ENCODE results near the gene SIRPA.

The SIRPA gene

GRCh38 chr20:1935696-1936366, 40.6 kb downstream of the SIRPA start:
- DNase-seq = no peak

GRCh38 chr20:1937316-1937976, 42.2 kb downstream of the SIRPA start:
- DNase-seq = no peak

DNA sequence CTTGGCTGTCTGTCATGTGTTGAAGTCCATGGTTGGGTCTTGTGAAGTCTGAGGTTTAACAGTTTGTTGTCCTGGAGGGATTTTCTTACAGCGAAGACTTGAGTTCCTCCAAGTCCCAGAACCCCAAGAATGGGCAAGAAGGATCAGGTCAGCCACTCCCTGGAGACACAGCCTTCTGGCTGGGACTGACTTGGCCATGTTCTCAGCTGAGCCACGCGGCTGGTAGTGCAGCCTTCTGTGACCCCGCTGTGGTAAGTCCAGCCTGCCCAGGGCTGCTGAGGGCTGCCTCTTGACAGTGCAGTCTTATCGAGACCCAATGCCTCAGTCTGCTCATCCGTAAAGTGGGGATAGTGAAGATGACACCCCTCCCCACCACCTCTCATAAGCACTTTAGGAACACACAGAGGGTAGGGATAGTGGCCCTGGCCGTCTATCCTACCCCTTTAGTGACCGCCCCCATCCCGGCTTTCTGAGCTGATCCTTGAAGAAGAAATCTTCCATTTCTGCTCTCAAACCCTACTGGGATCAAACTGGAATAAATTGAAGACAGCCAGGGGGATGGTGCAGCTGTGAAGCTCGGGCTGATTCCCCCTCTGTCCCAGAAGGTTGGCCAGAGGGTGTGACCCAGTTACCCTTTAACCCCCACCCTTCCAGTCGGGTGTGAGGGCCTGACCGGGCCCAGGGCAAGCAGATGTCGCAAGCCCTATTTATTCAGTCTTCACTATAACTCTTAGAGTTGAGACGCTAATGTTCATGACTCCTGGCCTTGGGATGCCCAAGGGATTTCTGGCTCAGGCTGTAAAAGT, 43.5 kb downstream of the SIRPA start:
- DNase-seq = no peak

- DNase-seq = no peak
Measured at GRCh38 chr20:1939270-1939595, 44.0 kb downstream of the SIRPA start.

DNA sequence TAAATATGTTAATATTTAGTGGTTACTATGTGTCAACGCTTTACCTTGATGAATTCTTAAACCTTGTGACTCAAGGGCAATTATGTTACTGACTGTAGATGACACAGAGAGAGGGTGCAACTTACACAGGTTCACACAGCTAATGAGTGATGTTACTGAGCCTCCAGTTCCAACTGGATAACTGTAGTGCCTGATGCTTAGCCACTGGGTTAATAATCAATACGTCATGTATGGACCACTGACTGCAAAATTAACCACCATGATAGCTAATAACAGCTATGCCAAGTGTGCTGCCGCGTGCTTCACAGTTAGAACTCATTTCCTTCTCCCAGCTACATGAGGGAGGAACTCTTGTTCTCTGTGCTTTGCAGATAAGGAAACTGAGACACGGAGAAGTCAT, 45.4 kb downstream of the SIRPA start:
- DNase-seq = no peak

DNA sequence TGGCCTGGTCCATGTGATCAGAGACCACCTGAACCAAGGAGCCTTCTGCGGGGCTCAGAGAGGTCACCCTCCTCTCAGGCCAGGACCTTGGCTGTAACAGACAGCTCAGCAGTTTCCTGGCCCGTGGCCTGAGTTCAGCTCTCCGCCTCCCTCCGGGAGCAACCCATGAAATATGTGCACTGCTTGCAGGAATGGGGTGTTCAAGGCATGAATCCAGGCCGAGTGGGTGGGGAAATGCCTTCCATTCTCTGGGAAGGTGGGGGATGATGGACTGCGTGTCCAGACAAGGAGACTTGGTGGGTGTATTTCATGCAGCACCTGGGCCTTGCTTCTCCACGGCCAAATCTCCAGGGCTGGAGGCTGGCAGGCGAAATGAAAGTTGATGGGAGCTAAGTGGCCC, 46.0 kb downstream of the SIRPA start:
- DNase-seq = no peak

DNA sequence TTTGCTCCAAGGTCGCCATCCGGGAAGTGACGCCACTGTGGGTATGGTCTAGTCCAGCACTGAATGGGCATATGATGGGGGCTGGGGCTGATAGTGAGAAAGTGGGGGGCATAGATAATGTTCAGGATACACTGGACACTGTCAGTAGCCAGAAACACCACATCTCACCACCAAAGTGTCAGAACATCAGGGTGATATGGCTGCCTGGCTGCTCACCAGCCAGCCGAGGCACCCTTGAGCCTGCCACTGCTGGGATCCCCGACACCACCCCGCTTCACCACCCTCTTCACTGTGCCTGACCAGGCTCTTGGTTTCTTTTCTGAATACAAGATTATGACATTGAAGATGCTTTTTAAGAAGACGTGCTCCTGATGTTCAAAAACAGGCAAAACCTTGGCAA, 46.9 kb downstream of the SIRPA start:
- DNase-seq = no peak

GRCh38 chr20:1942486-1943274, 47.5 kb downstream of the SIRPA start:
- no peak for DNase-seq

DNA sequence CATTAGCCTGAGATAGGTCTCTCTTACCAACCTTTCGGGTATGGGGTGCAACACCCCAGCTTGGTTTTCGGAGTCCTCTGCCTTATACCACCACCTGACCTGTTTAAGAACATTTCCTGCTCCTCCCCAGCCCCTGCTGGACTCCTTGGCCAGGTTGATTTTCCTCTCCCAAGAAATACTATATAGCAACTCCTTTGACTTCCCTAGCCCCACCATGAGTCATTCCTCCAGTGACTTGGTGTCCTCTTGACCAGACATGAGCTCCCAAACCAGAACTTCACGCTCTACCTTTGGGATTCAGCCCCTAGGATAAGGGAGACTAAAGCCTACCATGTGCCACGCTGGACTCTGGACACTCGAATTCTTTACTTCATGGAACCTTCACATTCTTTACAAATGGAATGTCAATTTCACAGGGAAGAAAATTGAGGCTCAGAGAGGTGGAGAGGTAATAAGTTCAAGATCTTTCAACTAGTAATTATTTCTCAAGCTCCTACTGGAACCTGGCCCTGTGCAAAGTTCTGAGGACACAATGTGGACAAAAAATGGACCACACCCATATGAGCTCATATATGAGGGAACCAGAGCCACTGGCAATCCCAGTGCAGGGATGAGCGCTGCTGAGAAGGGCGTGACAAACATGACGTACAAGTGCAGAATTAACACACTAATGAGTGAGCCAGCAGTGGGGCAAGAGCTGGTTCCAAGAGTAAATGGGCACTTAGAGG, 48.2 kb downstream of the SIRPA start:
- no peak for DNase-seq

DNA sequence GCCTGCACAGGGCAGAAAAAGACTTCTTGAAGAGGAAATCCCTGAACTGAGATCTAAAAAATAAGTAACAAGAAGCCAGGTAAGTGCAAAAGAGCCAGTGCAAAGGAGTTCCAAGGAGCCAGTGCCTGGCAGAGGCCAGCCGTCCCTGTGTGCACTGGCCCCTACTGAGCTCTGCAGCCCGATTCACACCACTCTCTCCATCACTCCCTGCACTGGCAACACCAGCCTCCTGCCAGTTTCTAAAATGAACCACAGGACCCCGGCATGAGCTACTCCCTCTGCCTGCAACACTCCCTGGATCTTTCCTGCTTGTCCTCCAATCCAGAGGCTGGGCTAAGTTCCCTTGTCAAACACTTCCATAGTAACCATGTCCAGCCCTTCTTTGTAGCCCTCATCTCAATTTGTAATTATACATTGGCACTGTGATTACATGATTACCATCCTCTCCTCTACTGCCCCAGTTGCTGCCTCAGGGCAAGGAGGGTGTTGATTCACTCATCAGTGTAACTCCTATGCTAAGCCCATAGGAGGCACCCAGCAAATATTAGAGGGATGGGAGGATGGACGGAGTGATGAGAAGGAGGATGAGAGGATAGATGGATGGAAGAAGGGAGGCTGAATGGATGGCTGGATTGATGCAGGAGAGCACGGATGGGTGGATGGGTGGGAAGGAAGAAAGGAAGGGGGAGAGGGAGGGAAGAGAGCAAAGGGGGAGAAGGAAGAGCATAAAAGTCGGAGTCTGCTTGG, 49.3 kb downstream of the SIRPA start:
- DNase-seq = peak; percentile 74

- DNase-seq = no peak
Measured at GRCh38 chr20:1945134-1945618, 50.0 kb downstream of the SIRPA start.

DNA sequence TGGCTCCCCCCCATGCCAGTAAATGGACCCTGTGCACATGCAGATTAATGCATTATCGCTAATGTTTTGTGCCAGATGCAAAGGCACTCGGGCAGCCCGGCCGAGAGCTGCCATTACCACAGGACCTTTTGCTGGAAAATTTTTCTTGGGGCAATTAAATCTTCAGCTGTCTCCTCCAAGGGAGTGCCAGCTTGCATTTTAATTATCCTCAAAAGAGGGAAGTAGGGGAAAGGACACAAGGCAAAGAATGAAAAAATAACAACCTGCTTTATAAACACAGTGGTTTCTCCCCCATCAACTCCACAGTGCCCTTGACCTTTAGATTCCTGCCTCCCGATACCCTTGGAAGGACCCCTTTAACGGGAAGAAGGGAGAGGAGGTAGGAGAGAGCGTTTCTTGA, 50.5 kb downstream of the SIRPA start:
- DNase-seq = no peak

DNA sequence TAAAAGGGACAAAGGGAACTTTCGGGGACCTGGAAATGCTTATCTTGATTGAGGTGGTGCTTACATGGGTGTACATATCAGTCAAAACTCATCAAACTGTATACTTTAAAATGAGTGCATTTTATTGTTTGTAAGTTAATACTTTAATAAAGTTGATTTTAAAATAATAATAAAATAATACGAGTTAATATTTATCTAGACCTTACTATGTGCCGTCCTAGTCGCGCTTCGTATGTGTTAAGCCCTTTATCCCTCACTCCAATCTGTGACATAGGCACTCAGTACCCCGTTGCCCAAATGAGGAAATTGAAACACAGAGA, 51.2 kb downstream of the SIRPA start:
- DNase-seq = no peak

GRCh38 chr20:1946762-1947534, 51.7 kb downstream of the SIRPA start:
- no peak for DNase-seq

DNA sequence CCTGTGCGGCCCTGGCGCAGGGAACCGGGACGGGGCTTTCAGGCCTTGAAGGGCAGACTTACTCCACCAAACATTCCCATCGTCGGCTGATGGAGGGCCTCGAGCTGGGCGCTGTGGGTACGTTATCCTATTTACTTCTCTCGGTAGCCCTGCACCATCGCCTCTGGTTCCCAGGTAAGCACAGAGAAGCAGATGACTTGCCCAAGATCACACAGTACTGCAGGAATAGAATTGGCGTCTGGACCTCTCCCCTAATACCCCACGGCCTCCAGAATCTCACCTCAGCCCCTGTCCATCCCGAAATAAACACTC, 52.3 kb downstream of the SIRPA start:
- no peak for DNase-seq

DNA sequence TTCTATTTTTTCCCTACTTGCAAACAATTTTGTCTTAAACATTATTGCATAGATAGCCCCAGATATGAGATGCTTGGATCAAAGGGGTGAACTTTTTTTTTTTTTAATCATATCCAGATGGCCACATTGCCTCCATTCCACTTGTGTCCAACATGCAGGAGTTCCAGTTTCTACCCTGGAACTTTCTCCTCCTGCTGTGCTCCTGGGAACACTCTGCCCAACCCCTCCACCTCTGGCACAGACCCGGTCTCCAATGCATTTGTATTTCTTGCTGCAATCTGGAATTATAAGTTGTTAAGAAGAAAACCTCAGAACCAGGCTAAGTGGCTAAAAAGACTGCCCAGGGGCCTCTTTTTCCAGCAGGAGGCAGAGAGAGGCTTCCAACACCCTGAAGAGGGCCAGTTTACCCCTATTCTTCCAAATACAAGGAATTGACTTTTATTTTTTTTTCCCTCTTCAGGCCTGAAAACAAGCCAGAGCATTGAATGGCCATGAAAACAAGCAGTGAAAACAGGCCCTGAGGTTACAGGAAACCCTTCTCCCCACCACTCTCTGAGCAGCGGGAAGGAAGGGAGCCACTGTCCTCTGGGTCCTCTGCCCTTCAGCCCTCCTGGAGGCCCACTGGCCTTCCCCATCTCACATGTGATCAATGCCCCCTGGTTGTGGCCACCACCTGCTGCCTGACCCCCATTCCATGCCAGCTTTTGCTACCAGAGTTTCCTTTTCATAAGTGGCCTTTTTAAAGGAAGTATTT, 54.3 kb downstream of the SIRPA start:
- no peak for DNase-seq

GRCh38 chr20:1950836-1951235, 55.6 kb downstream of the SIRPA start:
- no peak for DNase-seq

- DNase-seq = no peak
Measured at GRCh38 chr20:1951436-1952115, 56.4 kb downstream of the SIRPA start.

GRCh38 chr20:1952737-1953530, 57.7 kb downstream of the SIRPA start:
- peak; percentile 64 for DNase-seq
